ENCODE measurements around the gene RPRD1A. TPM values are rescaled to one million over a fixed set of nuclear protein-coding genes. Genes with fewer than 3 reads are reported as not detected.
"Not testable (repeated sequence)": the region's sequence is repeated elsewhere in the genome, so short reads cannot be mapped to it uniquely, and the experiment has no call there.

RPRD1A gene
- total RNA-seq, 1 donor from 2014 or later: 162 TPM

DNA sequence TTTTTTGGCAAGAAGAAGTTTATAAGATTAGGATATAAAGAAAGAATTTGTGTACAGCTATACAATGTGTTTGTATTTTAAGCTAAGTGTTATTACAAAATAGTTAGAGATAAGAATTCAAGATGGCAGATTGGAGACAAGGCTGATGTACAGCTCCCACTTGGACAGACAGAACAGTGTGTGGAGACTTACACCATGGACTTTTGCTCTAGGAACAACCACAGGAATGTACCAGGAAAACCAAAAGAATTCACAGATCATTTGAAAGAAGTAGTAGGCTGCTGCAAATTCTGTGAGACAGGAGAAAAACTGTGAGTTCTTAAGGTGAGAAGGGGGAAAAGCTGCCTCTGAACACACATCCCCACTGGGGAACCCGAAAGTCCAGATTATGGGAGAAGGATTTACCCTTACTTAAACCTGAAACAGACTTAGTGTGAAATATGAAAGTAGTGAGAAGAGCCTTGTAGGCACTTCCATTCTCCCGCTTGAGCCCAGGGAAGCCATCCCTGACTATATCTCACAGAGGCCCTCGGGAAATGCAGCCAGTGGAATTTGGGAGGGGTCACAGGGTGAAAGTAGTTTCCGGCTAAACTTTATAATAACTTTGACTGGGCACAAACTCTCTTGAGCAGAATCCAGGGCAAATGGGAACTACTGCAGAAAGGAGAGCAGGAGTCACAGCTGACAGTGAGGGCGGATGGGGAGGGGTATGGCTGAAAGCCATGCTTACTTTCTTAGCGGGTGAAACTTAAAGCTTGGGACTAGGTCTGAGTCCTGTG, 11.6 kb upstream of the RPRD1A start:
- DNase-seq: no peak

DNA sequence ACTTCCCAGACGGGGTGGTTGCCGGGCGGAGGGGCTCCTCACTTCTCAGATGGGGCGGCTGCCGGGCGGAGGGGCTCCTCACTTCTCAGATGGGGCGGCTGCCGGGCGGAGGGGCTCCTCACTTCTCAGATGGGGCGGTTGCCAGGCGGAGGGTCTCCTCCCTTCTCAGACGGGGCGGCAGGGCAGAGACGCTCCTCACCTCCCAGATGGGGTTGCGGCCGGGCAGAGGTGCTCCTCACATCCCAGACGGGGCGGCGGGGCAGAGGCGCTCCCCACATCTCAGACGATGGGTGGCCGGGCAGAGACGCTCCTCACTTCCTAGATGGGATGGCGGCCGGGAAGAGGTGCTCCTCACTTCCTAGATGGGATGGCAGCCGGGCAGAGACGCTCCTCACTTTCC, 10.4 kb upstream of the RPRD1A start:
- not testable (repeated sequence) for DNase-seq

DNA sequence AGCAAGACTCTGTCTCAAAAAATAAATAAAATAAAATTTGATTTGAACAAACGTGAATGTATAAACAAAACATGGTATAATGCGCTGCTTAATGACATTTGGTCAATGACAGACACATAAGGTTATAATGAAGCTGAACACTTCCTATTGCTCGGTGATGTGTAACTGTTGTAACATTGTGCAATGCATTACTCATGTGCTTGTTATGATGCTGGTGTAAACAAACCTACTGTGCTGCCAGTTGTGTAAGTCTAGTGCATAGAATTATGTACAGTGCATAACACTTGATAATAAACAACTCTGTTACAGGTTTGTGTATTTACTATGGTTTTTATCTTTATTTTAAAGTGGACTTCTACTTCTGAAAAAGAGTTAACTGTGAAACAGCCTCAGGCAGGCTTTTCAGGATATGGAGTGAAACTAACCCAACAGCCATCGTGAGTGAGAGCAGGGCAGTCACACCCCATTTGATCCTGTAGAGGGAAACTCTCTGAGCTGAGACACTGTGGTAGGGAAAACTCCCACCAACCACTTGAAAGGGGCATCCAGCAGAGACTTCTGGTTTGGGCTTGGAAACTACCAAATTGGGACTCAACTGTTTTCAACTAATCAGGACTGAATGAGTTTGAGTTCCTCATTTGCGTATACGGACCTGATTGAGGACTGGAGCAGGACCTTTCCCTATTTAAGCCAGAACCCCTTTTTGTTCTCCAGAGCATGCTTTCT, 8.7 kb upstream of the RPRD1A start:
- no peak for DNase-seq

DNA sequence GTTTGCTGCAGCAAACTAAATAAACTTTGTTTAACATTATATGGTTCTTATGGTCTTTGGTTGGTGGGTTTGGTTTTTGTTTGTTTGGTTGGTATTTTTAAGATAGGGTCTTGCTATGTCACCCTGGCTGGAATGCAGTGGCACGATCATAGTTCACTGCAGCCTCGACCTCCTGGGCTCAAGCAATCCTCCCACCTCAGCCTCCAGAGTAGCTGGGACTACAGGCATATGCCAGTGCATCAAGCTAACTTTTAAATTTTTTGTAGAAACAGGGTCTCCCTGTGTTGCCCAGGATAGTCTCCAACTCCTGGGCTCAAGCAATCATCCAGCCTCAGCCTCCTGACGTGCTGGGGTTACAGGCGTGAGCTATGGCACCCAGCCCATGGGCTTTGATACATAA, 7.1 kb upstream of the RPRD1A start:
- no peak for DNase-seq

DNA sequence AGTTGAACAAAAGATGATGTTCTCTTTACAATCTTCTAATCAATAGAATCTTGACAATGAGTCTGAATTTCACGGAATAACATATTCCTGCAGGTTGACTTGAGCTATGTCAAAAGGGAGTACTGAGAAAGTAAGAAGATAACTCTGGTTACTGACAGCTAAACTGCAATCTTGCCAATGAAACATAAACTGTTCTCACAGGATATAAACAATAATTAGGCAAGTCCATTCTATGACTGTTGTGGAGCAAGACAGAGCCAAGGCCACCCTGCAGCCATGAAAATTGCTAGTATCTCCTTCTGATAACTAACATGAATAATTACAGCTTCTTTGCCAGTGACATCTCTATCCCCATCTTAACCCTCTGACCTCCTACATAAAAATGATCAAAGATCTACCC, 6.3 kb upstream of the RPRD1A start:
- DNase-seq: no peak

DNA sequence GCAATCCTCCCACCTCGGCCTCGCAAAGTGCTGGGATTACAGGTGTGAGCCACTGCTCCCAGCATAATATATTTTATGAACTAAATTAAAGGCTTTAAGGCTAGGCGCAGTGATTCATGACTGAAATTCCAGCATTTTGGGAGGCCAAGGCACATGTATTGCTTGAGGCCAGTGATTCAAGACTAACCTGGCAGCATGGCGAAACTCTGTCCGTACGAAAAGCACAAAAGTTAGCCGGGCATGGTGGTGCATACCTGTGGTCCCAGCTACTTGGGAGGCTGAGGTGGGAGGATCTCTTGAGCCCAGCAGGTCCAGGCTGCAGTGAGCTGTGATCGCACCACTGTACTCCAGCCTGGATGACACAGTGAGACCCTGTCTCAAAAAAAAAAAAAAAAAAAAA, 5.0 kb upstream of the RPRD1A start:
- DNase-seq: not testable (repeated sequence)

DNA sequence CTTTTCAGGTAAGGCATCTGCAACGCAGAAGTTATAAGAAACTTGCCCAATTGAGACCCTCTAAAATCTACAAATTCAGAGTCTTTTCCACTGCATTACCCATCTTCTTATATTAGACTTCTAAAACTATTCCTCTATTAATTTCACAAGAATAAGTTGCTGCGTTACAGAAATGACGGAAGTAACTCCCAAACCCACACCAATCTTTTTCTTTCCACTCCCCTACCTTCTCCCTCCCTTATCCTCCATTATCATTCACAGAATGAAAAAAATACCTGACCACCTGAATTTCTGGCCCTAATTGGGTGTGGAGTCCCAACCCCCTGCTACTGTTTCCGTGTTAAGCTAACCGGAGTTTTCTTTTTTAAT, 689 bp downstream of the RPRD1A start:
- no peak for DNase-seq

DNA sequence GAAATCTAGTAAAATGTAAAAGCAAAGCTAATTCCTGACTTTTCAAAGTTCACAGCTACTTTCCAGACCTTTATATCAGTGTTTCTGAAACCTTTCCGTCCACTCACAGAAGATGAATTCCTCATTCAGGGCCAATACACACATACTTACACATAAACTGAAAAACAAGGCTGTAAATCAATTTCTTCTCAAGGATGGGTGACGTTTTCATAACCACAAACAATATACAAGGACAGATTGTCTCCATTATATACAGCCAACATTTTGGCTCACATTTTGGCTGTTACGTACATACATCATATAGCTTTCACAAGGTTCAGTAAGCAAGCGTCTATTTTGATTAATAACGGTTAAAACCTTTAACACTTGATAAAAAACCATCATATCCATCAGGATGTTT, 1.4 kb downstream of the RPRD1A start:
- no peak for DNase-seq

DNA sequence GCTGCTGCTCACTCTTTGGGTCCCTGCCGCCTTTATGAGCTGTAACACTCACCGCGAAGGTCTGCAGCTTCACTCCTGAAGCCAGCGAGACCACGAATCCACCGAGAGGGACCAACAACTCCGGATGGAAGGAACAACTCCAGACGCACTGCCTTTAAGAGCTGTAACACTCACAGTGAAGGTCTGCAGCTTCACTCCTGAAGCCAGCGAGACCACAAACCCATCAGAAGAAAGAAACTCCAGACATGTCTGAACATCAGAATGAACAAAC, 2.6 kb downstream of the RPRD1A start:
- not testable (repeated sequence) for DNase-seq

DNA sequence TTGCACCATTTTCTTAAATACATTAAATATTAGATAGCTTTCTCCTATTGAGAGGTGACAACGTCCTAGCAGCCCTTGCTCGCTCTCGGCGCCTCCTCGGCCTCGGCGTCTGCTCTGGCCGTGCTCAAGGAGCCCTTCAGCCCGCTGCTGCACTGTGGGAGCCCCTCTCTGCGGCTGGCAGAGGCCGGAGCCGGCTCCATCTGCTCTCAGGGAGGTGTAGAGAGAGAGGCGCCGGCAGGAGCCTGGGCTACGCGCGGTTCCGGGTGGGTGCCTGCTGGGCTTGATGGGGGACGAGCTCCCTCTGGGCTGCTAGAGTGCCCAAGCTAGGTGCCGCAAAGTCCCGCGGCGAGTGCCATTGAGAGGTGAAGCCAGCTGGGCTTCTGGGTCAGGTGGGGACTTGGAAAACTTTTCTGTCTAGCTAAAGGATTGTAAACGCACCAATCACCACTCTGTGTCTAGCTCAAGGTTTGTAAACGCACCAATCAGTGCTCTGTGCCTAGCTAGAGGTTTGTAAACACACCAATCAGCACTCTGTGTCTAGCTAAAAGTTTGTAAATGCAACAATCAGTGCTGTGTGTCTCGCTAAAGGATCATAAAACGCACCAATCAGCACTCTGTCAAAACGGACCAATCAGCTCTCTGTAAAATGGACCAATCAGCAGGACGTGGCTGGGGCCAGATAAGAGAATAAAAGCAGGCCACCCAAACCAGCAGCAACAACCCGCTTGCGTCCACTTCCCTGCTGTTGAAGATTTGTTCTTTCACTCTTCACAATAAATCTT, 3.1 kb downstream of the RPRD1A start:
- no peak for DNase-seq

DNA sequence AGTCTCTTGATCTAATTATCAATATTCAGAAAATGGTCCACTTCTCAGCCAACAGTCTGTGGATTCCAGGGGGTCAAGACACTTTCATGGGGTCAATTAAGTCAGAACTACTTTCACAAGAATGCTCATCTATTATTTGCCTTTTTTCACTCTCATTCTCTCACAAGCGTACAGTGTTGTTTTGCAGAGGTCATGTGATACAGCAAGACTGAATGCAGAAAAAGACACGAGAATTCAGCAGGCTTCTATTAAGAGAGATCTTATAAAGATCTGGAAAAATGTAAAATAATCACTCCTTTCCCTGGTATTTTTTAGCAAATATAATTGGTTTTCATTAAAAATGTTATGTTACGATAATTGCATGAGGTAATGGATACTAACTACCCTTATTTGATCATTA, 8.7 kb downstream of the RPRD1A start:
- no peak for DNase-seq

DNA sequence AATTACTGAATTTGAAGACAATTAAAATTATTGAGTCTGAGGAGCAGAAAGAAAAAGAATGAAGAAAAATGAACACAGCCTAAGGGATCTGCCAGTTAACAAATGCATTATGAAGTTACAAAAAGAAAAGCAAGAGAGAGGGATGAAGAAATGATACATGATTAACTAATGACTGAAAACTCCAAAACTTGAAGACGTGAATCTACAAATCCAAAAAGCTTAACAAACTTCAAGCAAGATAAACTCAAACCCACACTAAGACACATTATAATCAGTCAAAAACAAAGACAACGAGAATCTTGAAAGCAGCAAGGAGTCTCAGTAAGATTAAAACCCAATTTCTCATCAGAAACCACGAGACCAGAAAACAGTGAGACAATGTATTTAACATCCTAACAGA, 15.6 kb downstream of the RPRD1A start:
- no peak for DNase-seq

DNA sequence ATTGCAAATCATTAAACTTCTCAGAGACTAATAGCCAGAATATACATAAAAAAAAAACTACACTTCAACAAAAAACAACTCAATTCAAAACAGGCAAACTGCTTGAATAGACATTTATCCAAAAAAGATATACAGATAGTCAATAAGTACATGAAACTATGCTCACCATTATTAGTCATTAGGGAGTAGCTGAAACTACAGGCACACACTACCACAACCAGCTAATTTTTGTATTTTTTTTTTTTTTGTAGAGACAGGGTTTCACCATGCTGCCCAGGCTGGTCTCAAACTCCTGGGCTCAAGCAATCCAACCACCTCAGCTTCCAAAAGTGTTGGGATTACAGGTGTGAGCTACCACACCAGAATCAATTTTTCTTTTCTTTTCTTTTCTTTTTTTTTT, 16.9 kb downstream of the RPRD1A start:
- no peak for DNase-seq

DNA sequence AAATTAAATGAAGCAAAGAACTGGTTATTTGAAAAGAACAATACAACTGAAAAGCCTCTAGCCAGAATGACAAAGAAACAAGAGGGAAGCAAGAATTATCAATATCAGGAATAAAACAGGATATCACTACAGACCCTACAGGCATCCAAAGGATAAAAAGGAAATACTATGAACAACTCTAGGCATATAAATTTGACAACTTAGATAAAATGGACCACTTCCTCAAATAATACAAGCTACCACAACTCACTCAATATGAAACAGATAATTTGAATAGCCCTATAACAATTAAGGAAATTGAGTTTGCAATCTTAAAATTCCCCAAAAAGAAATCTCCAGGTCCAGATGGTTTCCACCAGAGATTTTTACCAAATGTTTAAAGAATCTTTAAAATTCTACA, 19.8 kb downstream of the RPRD1A start:
- no peak for DNase-seq

DNA sequence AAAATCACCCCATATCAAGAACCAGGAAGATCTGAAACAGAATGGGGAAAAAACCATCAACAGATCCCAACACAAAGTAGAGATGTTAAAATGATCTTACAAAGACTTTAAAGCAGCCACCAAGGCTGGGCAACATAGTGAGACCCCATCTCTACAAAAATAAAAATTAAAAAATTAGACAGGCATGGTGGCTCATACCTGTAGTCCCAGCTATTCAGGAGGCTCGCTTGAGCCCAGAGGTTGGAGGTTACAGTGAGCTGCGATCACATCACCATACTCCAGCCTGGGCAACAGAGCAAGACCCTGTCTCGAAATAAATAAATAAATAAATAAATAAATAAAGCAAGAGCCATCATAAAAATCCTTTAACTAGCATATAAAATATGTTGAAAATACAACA, 20.5 kb downstream of the RPRD1A start:
- no peak for DNase-seq

DNA sequence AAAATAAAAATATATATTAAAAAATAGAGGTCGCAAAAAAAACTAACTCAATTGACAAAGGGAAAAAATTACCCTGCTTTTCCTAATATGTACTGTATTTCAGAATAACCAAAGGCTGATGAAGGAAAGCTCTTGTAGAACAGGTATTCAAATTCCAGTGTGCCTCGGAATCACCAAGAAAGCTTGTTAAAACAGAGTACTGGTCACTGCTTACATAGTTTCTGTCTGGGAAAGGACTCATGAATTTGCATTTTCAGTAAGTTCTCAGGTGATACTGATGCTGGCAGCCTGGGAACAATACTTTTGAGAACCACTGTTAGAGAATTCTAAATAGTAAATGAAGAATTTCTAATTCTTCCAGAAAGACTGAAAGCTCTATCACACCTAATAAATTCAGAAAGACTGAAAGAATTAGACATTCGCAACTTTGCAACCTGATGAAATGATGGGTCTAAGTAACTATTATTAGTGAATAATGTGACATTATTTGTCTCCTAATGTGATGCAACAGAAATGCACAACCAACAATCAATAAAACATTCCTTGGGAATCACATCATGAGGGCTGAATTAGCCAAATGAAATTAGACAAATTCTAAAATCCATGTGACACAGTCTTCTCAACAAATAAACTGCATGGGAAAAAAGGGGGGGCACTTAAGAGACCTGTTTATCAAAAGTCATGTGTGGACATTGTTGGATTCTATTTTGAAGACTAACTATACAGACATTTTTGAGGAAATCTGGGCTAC, 21.9 kb downstream of the RPRD1A start:
- no peak for DNase-seq

DNA sequence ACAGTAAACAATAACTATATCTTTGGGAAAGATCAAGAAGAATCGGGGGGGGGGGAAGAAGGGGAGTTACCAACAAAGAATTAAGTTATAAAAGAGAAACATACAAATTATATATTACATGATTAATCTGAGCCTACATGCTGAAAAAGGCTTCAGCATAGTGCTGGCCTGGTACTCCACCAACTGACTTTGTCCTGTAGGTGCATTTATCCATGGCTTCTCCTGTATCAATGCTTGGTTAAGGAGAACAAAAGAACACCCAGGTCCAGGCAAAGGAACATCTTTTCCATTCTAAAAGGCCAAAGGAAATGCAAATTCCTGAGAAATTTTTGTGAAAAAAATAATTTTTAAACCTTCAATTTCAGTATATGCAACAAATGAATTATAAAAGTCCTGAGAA, 24.2 kb downstream of the RPRD1A start:
- DNase-seq: no peak

DNA sequence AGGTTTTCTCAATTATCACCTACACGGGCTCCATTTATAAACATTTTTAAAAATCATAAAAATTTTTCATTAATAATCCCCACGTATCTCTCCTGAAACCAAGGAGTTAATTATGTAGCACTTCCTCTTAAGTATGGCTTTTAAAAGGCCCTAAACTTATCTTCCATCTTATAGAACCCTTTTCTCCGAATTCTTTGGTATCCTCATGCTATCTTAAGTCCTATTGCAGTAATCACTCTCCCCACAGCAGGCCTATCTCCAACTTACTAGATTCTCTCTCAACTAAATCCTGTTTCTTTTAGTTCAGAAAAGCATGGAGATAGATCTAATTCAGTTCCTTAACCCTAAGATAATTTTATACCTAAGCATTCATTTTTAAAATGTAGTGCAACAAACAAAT, 26.2 kb downstream of the RPRD1A start:
- DNase-seq: no peak

DNA sequence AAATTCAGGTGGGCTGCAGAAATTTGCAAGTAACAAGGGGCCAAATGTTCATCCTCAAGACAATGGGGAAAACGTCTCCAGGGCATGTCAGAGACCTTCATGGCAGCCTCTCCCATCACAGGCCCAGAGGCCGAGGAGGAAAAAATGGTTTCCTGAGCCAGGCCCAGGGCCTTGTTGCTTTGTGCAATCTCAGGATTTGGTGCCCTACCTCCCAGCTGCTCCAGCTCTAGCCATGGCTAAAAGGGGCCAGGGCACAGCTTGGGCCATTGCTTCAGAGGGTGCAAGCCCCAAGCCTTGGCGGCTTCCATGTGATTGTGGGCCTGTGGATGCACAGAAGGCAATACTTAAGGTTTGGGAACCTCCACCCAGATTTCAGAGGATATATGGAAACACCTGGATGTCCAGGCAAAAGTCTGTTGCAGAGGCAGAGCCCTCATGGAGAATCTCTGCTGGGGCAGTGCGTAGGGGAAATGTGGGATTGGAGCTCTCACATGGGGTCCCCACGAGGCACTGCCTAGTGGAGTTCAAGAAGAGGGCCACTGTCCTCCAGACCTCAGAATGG, 29.2 kb downstream of the RPRD1A start:
- DNase-seq: no peak

DNA sequence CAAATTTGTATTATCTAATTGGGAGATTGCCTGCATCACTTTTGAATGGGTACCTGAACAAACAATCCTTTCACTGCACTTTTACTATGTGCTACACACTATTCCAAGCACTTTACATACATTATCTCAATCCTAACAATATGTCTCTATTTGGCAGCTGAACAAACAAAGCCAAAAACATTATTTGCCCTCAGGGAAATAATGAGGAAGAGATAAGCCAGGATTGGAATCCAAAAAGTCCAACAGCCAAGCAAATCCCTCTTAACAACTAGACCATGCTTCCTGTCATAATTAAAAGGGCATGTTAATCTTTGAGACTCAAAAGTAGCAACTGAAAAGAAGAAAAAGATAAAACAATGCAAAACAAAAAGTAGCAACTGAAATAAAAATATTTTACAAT, 32.1 kb downstream of the RPRD1A start:
- no peak for DNase-seq

DNA sequence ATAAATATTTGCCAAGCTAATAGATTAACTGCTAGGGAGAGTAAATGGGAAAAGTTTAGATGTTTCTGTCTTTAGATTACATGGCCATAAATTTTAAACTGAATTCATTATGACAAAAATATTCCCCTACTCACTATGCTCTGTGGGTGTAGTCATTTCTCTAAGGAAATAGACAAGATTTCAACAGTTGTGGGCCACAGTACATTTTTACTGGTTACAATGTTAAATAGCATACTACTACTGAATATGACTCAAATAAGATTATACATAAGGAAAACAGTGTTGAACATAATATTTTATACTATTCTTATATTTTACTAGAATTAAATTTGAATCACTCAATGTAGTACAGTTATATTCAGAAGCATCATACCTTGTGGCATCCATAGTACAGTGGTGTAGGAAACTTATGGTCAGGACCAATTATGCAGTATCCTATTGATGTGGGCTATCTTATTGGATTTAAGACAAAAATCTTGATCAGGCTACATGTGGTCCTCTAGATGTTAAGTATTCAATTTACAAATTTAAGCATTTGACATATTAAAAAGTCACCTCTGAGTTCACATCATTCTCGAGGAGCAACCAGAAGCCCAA, 33.0 kb downstream of the RPRD1A start:
- no peak for DNase-seq

DNA sequence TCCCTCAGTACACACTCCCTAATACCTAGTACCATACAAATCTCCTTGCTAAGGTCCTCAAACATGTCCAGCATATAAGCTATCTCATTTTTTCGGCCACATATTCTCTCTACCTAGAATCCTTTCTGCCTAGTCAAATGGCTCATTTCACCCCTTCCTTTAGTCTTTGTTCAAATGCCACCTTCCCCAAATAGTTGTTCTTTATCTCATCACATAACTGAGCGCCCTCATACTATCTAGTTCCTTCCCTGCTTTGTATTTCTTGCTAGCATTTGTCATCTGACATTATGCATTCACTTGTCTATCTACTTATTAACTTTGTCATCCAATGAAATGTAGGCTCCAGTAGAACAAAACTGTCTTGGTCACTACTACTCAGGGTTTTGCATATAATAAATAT, 35.5 kb downstream of the RPRD1A start:
- DNase-seq: no peak

Measured in occipital lobe (tissue), 2 donors.